Fibroblast of mammary gland (primary cell): ENCODE data around the gene TDG.

Experiments used
- DNase-seq: peaks from one replicate; pipeline ENCODE4 v3.0.0-alpha.2; 2010; ENCODE audit warnings: low read depth
- H3K4me3 ChIP-seq: 2 replicates; pipeline ENCODE4 v1.5.1; 2011; ENCODE audit warnings: low read depth, mild to moderate bottlenecking, low read length, moderate library complexity; ENCODE audit not compliant: control insufficient read depth
- CTCF ChIP-seq: conservative IDR thresholded peaks from 2 replicates; pipeline ENCODE4 v1.5.1; 2011; ENCODE audit warnings: low read depth, low read length, inconsistent platforms; ENCODE audit not compliant: control insufficient read depth, insufficient read depth

TDG gene

GRCh38 chr12:103998976-103999375, 33.3 kb downstream of the TDG start:
- TF ChIP-seq CTCF = no peak
- H3K4me3 ChIP-seq = no peak overlapping the region
- DNase-seq = no peak

DNA sequence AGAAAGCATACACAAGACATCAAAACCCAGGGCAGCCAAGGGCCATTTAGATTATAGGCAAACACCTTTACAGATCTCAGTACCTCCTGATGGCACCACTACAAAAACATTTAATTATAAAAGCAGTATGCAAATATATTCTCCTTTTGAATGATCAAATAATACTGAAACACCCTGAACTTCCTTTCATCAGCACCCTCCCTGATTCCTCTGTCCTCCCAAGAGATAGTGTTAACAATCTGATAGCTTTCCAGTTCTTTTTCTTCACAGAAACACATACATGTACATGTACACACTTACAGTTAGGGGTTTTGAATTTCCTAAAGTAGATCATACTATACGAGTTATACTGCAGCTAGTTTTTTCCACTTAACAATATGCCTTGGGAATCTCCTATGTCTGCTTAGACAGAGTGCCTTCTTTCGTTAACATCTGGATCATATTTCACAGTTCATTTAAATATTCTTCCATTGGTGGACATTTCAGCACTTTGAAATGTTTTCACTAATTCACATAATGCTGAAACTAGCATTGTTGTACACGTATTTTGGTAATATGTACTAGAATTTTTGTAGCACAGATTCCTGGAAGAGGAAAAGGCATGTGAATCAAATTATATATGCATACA, 35.2 kb downstream of the TDG start:
- H3K4me3 ChIP-seq = no peak overlapping the region
- no peak for DNase-seq
- TF ChIP-seq CTCF = no peak

DNA sequence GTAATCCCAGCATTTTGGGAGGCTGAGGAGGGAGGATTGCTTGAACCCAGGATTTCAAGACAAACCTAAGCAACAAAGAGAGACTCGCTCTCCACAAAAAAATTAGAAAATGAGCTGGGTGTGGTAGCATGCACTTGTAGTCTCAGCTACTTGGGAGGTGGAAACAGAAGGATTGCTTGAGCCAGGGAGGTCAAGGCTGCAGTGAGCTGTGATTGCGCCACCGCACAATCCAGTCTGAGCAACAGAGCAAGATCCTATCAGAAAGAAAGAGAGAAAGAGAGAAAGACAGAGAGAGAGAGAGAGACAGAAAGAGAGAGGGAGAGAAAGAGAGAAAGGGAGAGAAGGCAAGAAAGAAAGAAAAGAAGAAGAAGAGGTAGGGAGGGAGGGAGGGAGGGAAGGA, 37.0 kb downstream of the TDG start:
- no peak for TF ChIP-seq CTCF
- H3K4me3 ChIP-seq = no peak overlapping the region
- DNase-seq = no peak

- DNase-seq = no peak
- TF ChIP-seq CTCF = no peak
- no peak overlapping the region for H3K4me3 ChIP-seq
These were observed 37.9 kb downstream of the TDG start for GRCh38 chr12:104003596-104003995.

DNA sequence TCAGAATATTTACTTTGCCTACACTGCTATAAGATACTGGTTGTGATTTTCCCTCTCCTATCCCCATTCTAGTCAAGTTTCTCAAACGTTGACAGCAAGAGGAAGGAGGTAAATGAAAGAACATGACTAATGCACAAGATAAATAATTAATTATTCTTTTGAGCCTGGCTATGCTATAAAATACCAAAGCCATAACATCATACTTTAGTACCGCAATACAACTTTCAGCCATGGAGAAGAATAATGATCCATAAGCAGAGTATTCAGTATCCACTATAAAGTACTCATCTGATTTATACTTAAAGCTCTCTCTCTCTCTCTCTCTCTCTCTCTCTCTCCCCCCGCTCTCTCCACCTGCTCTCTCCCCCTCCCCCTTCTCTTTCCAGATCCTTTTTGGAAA, 41.3 kb downstream of the TDG start:
- no peak overlapping the region for H3K4me3 ChIP-seq
- peak; percentile 78 for DNase-seq
- no peak for TF ChIP-seq CTCF

- DNase-seq = no peak
- no peak for TF ChIP-seq CTCF
- no peak overlapping the region for H3K4me3 ChIP-seq
These were observed 44.4 kb downstream of the TDG start for GRCh38 chr12:104010121-104010520.
